Spinal cord (tissue), 10 donors: Measurements from ENCODE around the gene GIGYF2. TPM values are rescaled to one million over a fixed set of nuclear protein-coding genes. Genes with fewer than 3 reads are reported as not detected.
"Not testable (repeated sequence)": the region's sequence is repeated elsewhere in the genome, so short reads cannot be mapped to it uniquely, and the experiment has no call there.

Experiments used
- DNase-seq, 6 donors: peaks; one replicate each; pipeline versions ENCODE4 v3.0.0 to v3.0.0-alpha.2; 2013 to 2015; ENCODE audit warnings: low spot score in 6 of 6, low read depth in 4 of 6
- H3K27ac ChIP-seq: one replicate; pipeline ENCODE4 v1.5.1; 2013; ENCODE audit warnings: low read depth, low read length, control low read depth
- H3K27me3 ChIP-seq: one replicate; pipeline ENCODE4 v1.6.1; 2013; ENCODE audit warnings: low read length; ENCODE audit not compliant: control insufficient read depth, insufficient read depth
- H3K36me3 ChIP-seq: one replicate; pipeline ENCODE4 v1.6.1; 2013; ENCODE audit warnings: low read length; ENCODE audit not compliant: control insufficient read depth, insufficient read depth
- H3K4me1 ChIP-seq: one replicate; pipeline ENCODE4 v1.6.1; 2013; ENCODE audit warnings: low read length; ENCODE audit not compliant: control insufficient read depth, insufficient read depth
- H3K4me3 ChIP-seq: one replicate; pipeline ENCODE4 v1.5.1; 2013; ENCODE audit warnings: low read depth, low read length, control low read depth
- H3K9me3 ChIP-seq: one replicate; pipeline ENCODE4 v1.6.1; 2013; ENCODE audit warnings: low read length; ENCODE audit not compliant: control insufficient read depth, insufficient read depth
- WGBS: methylation state at CpG from one replicate; pipeline ENCODE4 v1.1.5; 2013; ENCODE audit warnings: missing lambda C conversion rate; ENCODE audit not compliant: insufficient coverage; 5-methylcytosine and 5-hydroxymethylcytosine counted together
- polyA plus RNA-seq, 2 donors: library from polyadenylated mRNA; unstranded; fragments of 120-200 nt; gene quantifications; one replicate each; pipeline ENCODE4 v1.2.1, GENCODE V29; 2013; ENCODE audit not compliant: insufficient read length in 2 of 2
- total RNA-seq, 2 donors: library from RNA; depleted of rRNA in 1 of 2; stranded (reverse); fragments of 120-200 nt in 1 of 2; fragments of >200 nt in 1 of 2; gene quantifications; one replicate each; pipeline versions ENCODE4 v1.2.3 to v1.2.4, GENCODE V29; 2013 to 2014
- donor health status: healthy.

Gene GIGYF2
- total and polyA plus RNA-seq, 4 donors: 38.9 to 98.7 (median 65.5) TPM

- H3K27ac ChIP-seq, H3K4me3 ChIP-seq, H3K36me3 ChIP-seq, H3K9me3 ChIP-seq, DNase-seq, H3K27me3 ChIP-seq, H3K4me1 ChIP-seq: not testable (repeated sequence)
- no CpG with 5 or more reads among the region's 6 CpGs for WGBS
Measured at GRCh38 chr2:232685391-232685790, 11.7 kb upstream of the GIGYF2 start.

GRCh38 chr2:232687382-232688160, 9.6 kb upstream of the GIGYF2 start:
- no peaks in the 10 kb centered on the region for H3K36me3 ChIP-seq
- H3K9me3 ChIP-seq: no peaks in the 10 kb centered on the region
- H3K27me3 ChIP-seq: no peaks in the 10 kb centered on the region
- no peak overlapping the region for H3K4me3 ChIP-seq
- no peak for DNase-seq
- no peak overlapping the region for H3K27ac ChIP-seq
- peaks cover 7% of the 10 kb centered on the region for H3K4me1 ChIP-seq
- WGBS: 76% methylated on average over 11 of the region's 11 CpGs

- Histone ChIP-seq H3K4me3 (no peak overlapping the region), H3K4me1 (peaks cover 7% of the 10 kb centered on the region), H3K27me3 (no peaks in the 10 kb centered on the region), H3K27ac (no peak overlapping the region), H3K9me3 (no peaks in the 10 kb centered on the region), H3K36me3 (no peaks in the 10 kb centered on the region)
- no peak for DNase-seq
- 88% methylated on average over 4 of the region's 7 CpGs for WGBS
Measured at GRCh38 chr2:232688201-232688600, 8.9 kb upstream of the GIGYF2 start.

- H3K4me3 ChIP-seq: no peak overlapping the region
- H3K9me3 ChIP-seq: no peaks in the 10 kb centered on the region
- H3K4me1 ChIP-seq: peaks cover 7% of the 10 kb centered on the region
- no peaks in the 10 kb centered on the region for H3K27me3 ChIP-seq
- peak overlapping the region; percentile 25 for H3K27ac ChIP-seq
- no peaks in the 10 kb centered on the region for H3K36me3 ChIP-seq
- 18% methylated on average over 3 of the region's 3 CpGs for WGBS
- DNase-seq: peak; percentile 38 to 89 (median 52)
Measured at GRCh38 chr2:232689152-232689910, 7.8 kb upstream of the GIGYF2 start.

DNA sequence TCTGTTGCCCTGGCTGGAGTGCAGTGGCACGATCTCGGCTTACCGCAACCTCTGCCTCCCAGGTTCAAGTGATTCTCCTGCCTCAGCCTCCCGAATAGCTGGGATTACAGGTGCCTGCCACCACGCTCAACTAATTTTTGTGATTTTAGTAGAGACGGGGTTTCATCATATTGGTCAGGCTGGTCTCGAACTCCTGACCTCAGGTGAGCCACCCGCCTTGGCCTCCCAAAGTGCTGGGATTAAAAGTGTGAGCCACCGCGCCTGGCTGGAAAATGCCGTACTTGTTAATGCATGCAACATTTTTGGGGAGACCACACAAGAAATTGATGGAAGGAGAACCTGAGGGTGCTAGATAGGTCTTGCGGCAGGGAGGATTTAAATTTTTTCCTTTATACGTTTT, 6.0 kb upstream of the GIGYF2 start:
- H3K9me3 ChIP-seq, H3K36me3 ChIP-seq, H3K27ac ChIP-seq, DNase-seq, H3K27me3 ChIP-seq, H3K4me3 ChIP-seq, H3K4me1 ChIP-seq: not testable (repeated sequence)
- WGBS: 100% methylated on average over 6 of the region's 13 CpGs

DNA sequence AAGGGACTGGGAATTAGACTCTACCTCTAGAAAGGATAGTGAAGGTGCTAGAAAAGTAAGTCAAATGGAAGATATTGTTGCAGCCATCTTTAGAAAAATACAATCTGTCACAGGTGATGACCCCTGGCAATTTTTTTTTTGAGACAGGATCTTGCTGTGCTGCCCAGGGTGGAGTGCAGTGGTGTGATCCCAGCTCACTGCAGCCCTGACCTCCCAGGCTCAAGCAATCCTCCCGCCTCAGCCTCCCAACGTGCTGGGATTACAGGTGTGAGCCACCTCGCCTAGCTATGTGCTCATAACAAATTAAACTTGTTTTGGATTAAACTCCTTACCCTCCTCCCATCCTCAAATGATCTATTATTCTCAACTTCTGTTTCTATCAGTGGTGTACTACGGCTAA, 3.8 kb upstream of the GIGYF2 start:
- no peak overlapping the region for H3K4me3 ChIP-seq
- H3K27ac ChIP-seq: no peak overlapping the region
- WGBS: 92% methylated on average over 3 of the region's 4 CpGs
- no peaks in the 10 kb centered on the region for H3K36me3 ChIP-seq
- no peak for DNase-seq
- H3K4me1 ChIP-seq: peaks cover 11% of the 10 kb centered on the region
- H3K27me3 ChIP-seq: no peaks in the 10 kb centered on the region
- H3K9me3 ChIP-seq: no peaks in the 10 kb centered on the region

- WGBS: 46% methylated on average over 9 of the region's 10 CpGs
- H3K27me3 ChIP-seq: no peaks in the 10 kb centered on the region
- peak overlapping the region; percentile 84 for H3K27ac ChIP-seq
- H3K4me3 ChIP-seq: peak overlapping the region; percentile 89
- peaks cover 8% of the 10 kb centered on the region for H3K4me1 ChIP-seq
- H3K36me3 ChIP-seq: no peaks in the 10 kb centered on the region
- no peak for DNase-seq
- no peaks in the 10 kb centered on the region for H3K9me3 ChIP-seq
Measured at GRCh38 chr2:232696609-232697058, 497 bp upstream of the GIGYF2 start.

GRCh38 chr2:232697807-232698110, 628 bp downstream of the GIGYF2 start:
- Histone ChIP-seq H3K27me3 (no peaks in the 10 kb centered on the region), H3K4me3 (peak overlapping the region; percentile 89), H3K9me3 (no peaks in the 10 kb centered on the region), H3K36me3 (peaks cover 4% of the 10 kb centered on the region), H3K27ac (peak overlapping the region; percentile 86), H3K4me1 (peaks cover 8% of the 10 kb centered on the region)
- WGBS: 0% methylated on average over 11 of the region's 11 CpGs
- DNase-seq: peak in 2 of 6 donors; percentile 12 to 20

DNA sequence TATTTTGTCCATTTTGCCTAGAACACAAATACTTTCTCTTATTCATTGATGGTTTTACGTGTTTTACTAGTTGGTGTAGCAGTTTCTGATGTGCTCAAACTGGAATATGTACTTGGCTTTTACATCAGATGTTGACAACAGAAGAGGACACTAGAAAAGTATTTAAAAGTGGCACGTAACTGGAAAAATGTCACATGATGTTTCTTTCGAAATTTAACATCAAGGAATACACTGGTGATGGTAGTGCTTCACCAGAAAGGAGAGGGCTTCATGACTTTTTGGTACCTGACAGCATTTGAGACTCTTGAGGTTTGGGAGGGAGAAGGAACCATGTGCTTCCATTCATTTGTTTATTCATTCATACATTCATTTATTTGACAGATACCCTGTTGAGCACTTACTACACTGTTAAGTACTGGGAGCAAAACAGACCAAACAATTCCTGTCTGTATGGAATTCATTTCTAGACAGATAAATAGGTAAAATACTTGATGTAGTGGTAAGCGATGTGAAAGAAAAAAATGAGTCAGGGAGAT, 1.5 kb downstream of the GIGYF2 start:
- DNase-seq: no peak
- H3K27ac ChIP-seq: peak overlapping the region; percentile 86
- 59% methylated on average over 4 of the region's 4 CpGs for WGBS
- H3K9me3 ChIP-seq: no peaks in the 10 kb centered on the region
- H3K4me1 ChIP-seq: peaks cover 8% of the 10 kb centered on the region
- H3K4me3 ChIP-seq: peak overlapping the region; percentile 89
- no peaks in the 10 kb centered on the region for H3K27me3 ChIP-seq
- peaks cover 4% of the 10 kb centered on the region for H3K36me3 ChIP-seq
